HEK293 (cell line): Measurements from ENCODE around the gene ASXL1.

Source experiments
- BCL11B ChIP-seq: fragments of 450-650 bp; formaldehyde crosslinking; IDR thresholded peaks from 2 replicates; pipeline ENCODE4 v1.5.1; 2016; ENCODE audit warnings: low read depth, missing biosample characterization, missing genetic modification characterization
- FEZF1 ChIP-seq: fragments of 450-650 bp; formaldehyde crosslinking; IDR thresholded peaks from 2 replicates; pipeline ENCODE4 v1.5.1; 2016; ENCODE audit warnings: missing biosample characterization, missing genetic modification characterization
- GLI2 ChIP-seq: fragments of 450-650 bp; formaldehyde crosslinking; IDR thresholded peaks from 2 replicates; pipeline ENCODE4; 2017; ENCODE audit warnings: missing biosample characterization, missing genetic modification characterization, low read depth, borderline replicate concordance
- HOXA7 ChIP-seq: sonication (generic); formaldehyde crosslinking; IDR thresholded peaks from 2 replicates; pipeline ENCODE4 v1.8.1; 2022; ENCODE audit warnings: missing genetic modification reagents, borderline replicate concordance
- KLF16 ChIP-seq: fragments of 450-650 bp; formaldehyde crosslinking; IDR thresholded peaks from 2 replicates; pipeline ENCODE4 v1.5.1; 2017; ENCODE audit warnings: missing biosample characterization, missing genetic modification characterization
- SETDB1 ChIP-seq: IDR thresholded peaks from one replicate; pipeline ENCODE4 v1.6.1; 2017; ENCODE audit warnings: mild to moderate bottlenecking, low read length, moderate library complexity, mixed read lengths; ENCODE audit not compliant: insufficient read length
- TRIM28 ChIP-seq: IDR thresholded peaks from 2 replicates; pipeline ENCODE4 v1.6.1; 2011; ENCODE audit warnings: low read length, control low read depth, borderline replicate concordance
- ZBTB1 ChIP-seq: fragments of 450-650 bp; formaldehyde crosslinking; IDR thresholded peaks from 2 replicates; pipeline ENCODE4 v1.5.1; 2016; ENCODE audit warnings: missing biosample characterization, missing genetic modification characterization
- ZBTB49 ChIP-seq: fragments of 450-650 bp; formaldehyde crosslinking; IDR thresholded peaks from 2 replicates; pipeline ENCODE4 v1.5.1; 2016; ENCODE audit warnings: missing biosample characterization, missing genetic modification characterization, low read depth
- ZFP3 ChIP-seq: fragments of 450-650 bp; formaldehyde crosslinking; IDR thresholded peaks from 2 replicates; pipeline ENCODE4 v1.5.1; 2016; ENCODE audit warnings: low read depth, missing biosample characterization, missing genetic modification characterization
- ZNF239 ChIP-seq: fragments of 450-650 bp; formaldehyde crosslinking; IDR thresholded peaks from 2 replicates; pipeline ENCODE4 v1.5.1; 2016; ENCODE audit warnings: missing biosample characterization, missing genetic modification characterization
- ZNF280C ChIP-seq: fragments of 450-650 bp; formaldehyde crosslinking; IDR thresholded peaks from 2 replicates; pipeline ENCODE4 v1.5.1; 2016; ENCODE audit warnings: missing biosample characterization, missing genetic modification characterization
- ZNF280D ChIP-seq: fragments of 450-650 bp; formaldehyde crosslinking; IDR thresholded peaks from 2 replicates; pipeline ENCODE4 v1.5.1; 2016; ENCODE audit warnings: missing biosample characterization, missing genetic modification characterization
- ZNF302 ChIP-seq: fragments of 450-650 bp; formaldehyde crosslinking; IDR thresholded peaks from 2 replicates; pipeline ENCODE4 v1.5.1; 2016; ENCODE audit warnings: missing biosample characterization, missing genetic modification characterization, low read depth
- ZNF354C ChIP-seq: fragments of 450-650 bp; formaldehyde crosslinking; IDR thresholded peaks from 2 replicates; pipeline ENCODE4 v1.5.1; 2016; ENCODE audit warnings: missing biosample characterization, missing genetic modification characterization, low read depth, borderline replicate concordance
- ZNF404 ChIP-seq: fragments of 450-650 bp; formaldehyde crosslinking; IDR thresholded peaks from 2 replicates; pipeline ENCODE4 v1.5.1; 2017; ENCODE audit warnings: missing biosample characterization, missing genetic modification characterization
- ZNF426 ChIP-seq: fragments of 450-650 bp; formaldehyde crosslinking; IDR thresholded peaks from 2 replicates; pipeline ENCODE4 v1.5.1; 2017; ENCODE audit warnings: missing biosample characterization, missing genetic modification characterization, mild to moderate bottlenecking, inconsistent platforms, moderate library complexity
- ZNF449 ChIP-seq: fragments of 450-650 bp; formaldehyde crosslinking; IDR thresholded peaks from 2 replicates; pipeline ENCODE4 v1.5.1; 2017; ENCODE audit warnings: missing biosample characterization, mild to moderate bottlenecking, missing genetic modification characterization, moderate library complexity
- ZNF473 ChIP-seq: fragments of 450-650 bp; formaldehyde crosslinking; IDR thresholded peaks from 2 replicates; pipeline ENCODE4 v1.5.1; 2017; ENCODE audit warnings: missing biosample characterization, missing genetic modification characterization
- ZNF48 ChIP-seq: fragments of 450-650 bp; formaldehyde crosslinking; IDR thresholded peaks from 2 replicates; pipeline ENCODE4 v1.5.1; 2016; ENCODE audit warnings: missing biosample characterization, missing genetic modification characterization
- ZNF548 ChIP-seq: fragments of 450-650 bp; formaldehyde crosslinking; IDR thresholded peaks from 2 replicates; pipeline ENCODE4 v1.5.1; 2016; ENCODE audit warnings: missing biosample characterization, missing genetic modification characterization
- ZNF560 ChIP-seq: fragments of 450-650 bp; formaldehyde crosslinking; IDR thresholded peaks from 2 replicates; pipeline ENCODE4 v1.5.1; 2017; ENCODE audit warnings: missing biosample characterization, missing genetic modification characterization, borderline replicate concordance
- ZNF585B ChIP-seq: fragments of 450-650 bp; formaldehyde crosslinking; IDR thresholded peaks from 2 replicates; pipeline ENCODE4 v1.5.1; 2016; ENCODE audit warnings: missing biosample characterization, missing genetic modification characterization
- ZNF626 ChIP-seq: fragments of 450-650 bp; sonication (Bioruptor Pico); formaldehyde crosslinking; IDR thresholded peaks from 2 replicates; pipeline ENCODE4 v1.5.1; 2018; ENCODE audit warnings: missing biosample characterization, missing genetic modification characterization, inconsistent platforms
- ZNF701 ChIP-seq: fragments of 450-650 bp; formaldehyde crosslinking; IDR thresholded peaks from 2 replicates; pipeline ENCODE4 v1.5.1; 2016; ENCODE audit warnings: missing biosample characterization, missing genetic modification characterization
- ZNF707 ChIP-seq: fragments of 450-650 bp; formaldehyde crosslinking; IDR thresholded peaks from 2 replicates; pipeline ENCODE4 v1.5.1; 2016; ENCODE audit warnings: missing biosample characterization, missing genetic modification characterization
- ZNF76 ChIP-seq: fragments of 450-650 bp; formaldehyde crosslinking; IDR thresholded peaks from 2 replicates; pipeline ENCODE4; 2016; ENCODE audit warnings: low read depth, missing biosample characterization, missing genetic modification characterization, borderline replicate concordance
- ZNF768 ChIP-seq: fragments of 450-650 bp; formaldehyde crosslinking; IDR thresholded peaks from 2 replicates; pipeline ENCODE4 v1.5.1; 2018; ENCODE audit warnings: missing biosample characterization, mild to moderate bottlenecking, missing genetic modification characterization
- ZNF830 ChIP-seq: fragments of 450-650 bp; IDR thresholded peaks from 2 replicates; pipeline ENCODE4 v1.5.0; 2018; ENCODE audit warnings: missing biosample characterization, missing genetic modification characterization, low read depth, mild to moderate bottlenecking, moderate library complexity
- TF ChIP-seq, protein P1 (sequence below): fragments of 450-650 bp; formaldehyde crosslinking; IDR thresholded peaks from 2 replicates; pipeline ENCODE4 v1.5.1; 2016; ENCODE audit warnings: missing biosample characterization, missing genetic modification characterization

The ASXL1 gene

GRCh38 chr20:32354592-32355416, 3.3 kb upstream of the ASXL1 start (continued):
- TF ChIP-seq BCL11B (no peak), ZNF280C (tag by site-specific recombination) (no peak), ZNF830 (tag by site-specific recombination) (no peak), ZNF626 (tag by site-specific recombination) (no peak), ZNF302 (tag by site-specific recombination) (no peak), ZBTB1 (tag by site-specific recombination) (no peak), GLI2 (tag by site-specific recombination) (no peak), ZNF548 (tag by site-specific recombination) (no peak), ZNF473 (no peak), ZBTB49 (tag by site-specific recombination) (no peak), ZNF404 (tag by site-specific recombination) (no peak), FEZF1 (tag by site-specific recombination) (no peak), ZNF449 (tag by site-specific recombination) (no peak), ZNF585B (no peak), ZNF239 (tag by site-specific recombination) (no peak), SETDB1 (no peak), ZNF701 (no peak), ZNF768 (tag by site-specific recombination) (no peak), HOXA7 (CRISPR knock-in tag) (no peak), TRIM28 (peak; percentile 54; the same call in 1 of the 2 replicates), ZFP3 (tag by site-specific recombination) (no peak), ZNF280D (tag by site-specific recombination) (no peak), ZNF76 (tag by site-specific recombination) (no peak), ZNF354C (tag by site-specific recombination) (no peak), KLF16 (no peak), ZNF48 (tag by site-specific recombination) (no peak), ZNF426 (no peak), ZNF560 (tag by site-specific recombination) (no peak), ZNF707 (tag by site-specific recombination) (no peak)
- TF ChIP-seq, protein P1, sequence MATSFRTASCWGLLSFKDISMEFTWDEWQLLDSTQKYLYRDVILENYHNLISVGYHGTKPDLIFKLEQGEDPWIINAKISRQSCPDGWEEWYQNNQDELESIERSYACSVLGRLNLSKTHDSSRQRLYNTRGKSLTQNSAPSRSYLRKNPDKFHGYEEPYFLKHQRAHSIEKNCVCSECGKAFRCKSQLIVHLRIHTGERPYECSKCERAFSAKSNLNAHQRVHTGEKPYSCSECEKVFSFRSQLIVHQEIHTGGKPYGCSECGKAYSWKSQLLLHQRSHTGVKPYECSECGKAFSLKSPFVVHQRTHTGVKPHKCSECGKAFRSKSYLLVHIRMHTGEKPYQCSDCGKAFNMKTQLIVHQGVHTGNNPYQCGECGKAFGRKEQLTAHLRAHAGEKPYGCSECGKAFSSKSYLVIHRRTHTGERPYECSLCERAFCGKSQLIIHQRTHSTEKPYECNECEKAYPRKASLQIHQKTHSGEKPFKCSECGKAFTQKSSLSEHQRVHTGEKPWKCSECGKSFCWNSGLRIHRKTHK (tag by site-specific recombination), result peak; percentile 64; the same call in 1 of the 2 replicates
